T47D (cell line): Measurements from ENCODE around the gene SIRPD.

Source experiments
- DNase-seq, 2 experiments: peaks; one replicate each; pipeline versions ENCODE4 v3.0.0 to v3.0.0-alpha.2; 2011 to 2012; ENCODE audit warnings: low read depth in 1 of 2, low spot score in 1 of 2
- JUND ChIP-seq: IDR thresholded peaks from 2 replicates; pipeline ENCODE4 v1.6.1; 2012; ENCODE audit warnings: low read depth
- in situ Hi-C: cut with HindIII; loops from 2 replicates; pipeline ENCODE4 v1.10.0; 2016; ENCODE audit warnings: low sequenced_read_pairs, low pct_unique_long_range_greater_than_20kb

Gene SIRPD

DNA sequence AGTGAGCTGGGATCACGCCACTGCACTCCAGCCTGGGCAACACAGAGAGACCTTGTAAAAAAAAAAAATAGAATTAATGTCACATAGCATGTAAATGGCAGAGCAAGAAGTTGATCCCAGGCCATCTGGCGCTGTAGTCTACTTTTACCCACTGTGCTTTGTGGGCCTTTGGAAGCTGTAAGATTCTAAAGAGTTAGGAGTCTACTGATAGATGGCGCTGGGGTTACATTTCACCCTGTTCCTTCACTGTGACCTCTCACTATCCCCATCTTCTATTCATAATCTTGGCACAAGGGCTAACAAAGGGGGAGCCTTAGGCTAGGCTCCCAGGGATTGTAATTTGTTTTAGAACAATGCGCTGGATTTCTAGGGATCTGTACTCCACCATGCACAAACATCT lies 24.4 kb downstream of the SIRPD start:
- TF ChIP-seq JUND: no peak
- in situ Hi-C loops: no loop called here

GRCh38 chr20:1528811-1529210 lies 28.7 kb downstream of the SIRPD start:
- in situ Hi-C loops: no loop called here
- no peak for TF ChIP-seq JUND
- DNase-seq: no peak

More for the DNA sequence above, 24.4 kb downstream of the SIRPD start:
- no peak for DNase-seq

DNA sequence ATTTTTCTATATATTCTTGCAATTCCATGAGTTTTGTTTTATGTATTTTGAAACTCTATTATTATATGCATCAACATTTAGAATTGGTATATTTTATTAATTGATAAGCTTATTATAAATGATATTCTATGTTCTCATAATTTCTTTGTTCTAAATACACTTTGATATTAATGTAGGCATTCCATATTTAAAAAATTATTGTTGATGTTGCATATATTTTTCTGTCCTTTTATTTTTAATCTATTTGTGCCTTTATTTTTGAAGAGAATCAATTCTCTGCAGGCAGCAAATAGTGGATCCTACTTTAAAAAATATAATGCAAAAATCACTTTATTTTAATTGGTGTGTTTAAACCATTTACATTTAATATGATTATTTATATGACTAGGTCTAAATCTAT lies 29.6 kb downstream of the SIRPD start:
- in situ Hi-C loops: no loop called here
- no peak for DNase-seq
- no peak for TF ChIP-seq JUND

- DNase-seq: no peak
- TF ChIP-seq JUND: no peak
- in situ Hi-C loops: no loop called here
Measured at GRCh38 chr20:1526896-1527295, 30.6 kb downstream of the SIRPD start.

GRCh38 chr20:1526310-1526709 lies 31.2 kb downstream of the SIRPD start:
- no peak for DNase-seq
- in situ Hi-C loops: no loop called here
- TF ChIP-seq JUND: no peak

DNA sequence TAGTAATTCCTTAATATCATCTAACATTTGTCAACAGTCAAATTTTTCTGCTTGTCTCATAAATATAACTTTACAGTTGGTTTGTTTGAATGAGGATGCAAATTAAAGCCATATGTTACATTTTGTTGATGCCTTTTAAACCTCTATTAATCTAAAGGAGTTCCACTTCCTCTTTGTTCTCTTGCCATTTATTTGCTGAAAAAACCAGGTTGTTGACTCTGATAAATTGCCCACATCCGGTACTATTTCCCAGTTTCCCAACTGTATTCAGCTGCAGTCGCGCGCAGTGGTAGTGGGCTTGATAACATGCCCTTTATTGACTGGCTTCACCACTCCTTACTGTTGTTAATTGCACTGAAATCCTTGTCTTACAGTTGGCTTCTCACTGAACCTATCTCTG lies 33.5 kb downstream of the SIRPD start:
- in situ Hi-C loops: no loop called here
- TF ChIP-seq JUND: no peak
- no peak for DNase-seq

- in situ Hi-C loops: no loop called here
- no peak for DNase-seq
- TF ChIP-seq JUND: no peak
Measured at GRCh38 chr20:1517010-1517409, 40.5 kb downstream of the SIRPD start.

- in situ Hi-C loops: no loop called here
- no peak for DNase-seq
Measured at GRCh38 chr20:1513801-1514200, 43.7 kb downstream of the SIRPD start.

DNA sequence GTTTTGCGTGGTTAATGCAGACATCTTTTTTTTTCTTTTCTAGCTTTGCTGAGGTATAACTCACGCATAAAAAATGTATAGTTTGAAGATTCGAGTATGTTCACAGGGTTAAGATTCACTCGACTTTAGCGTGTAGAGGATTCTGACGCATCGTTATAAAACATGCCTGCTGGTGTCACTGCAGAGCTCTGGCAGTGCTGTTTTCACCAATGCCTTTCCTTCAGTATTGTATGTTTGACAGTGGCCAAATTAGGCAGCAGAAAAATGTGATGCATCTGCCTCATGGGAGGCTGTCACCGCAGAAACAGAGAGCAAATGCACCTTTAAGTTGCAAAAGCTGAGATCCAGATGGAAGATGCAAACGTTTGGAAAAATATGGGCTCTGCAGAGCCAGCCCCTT lies 48.3 kb downstream of the SIRPD start:
- no peak for TF ChIP-seq JUND
- DNase-seq: peak; percentile 17 to 55
- in situ Hi-C loops: no loop called here

More at GRCh38 chr20:1513801-1514200, 43.7 kb downstream of the SIRPD start:
- TF ChIP-seq JUND: no peak

DNA sequence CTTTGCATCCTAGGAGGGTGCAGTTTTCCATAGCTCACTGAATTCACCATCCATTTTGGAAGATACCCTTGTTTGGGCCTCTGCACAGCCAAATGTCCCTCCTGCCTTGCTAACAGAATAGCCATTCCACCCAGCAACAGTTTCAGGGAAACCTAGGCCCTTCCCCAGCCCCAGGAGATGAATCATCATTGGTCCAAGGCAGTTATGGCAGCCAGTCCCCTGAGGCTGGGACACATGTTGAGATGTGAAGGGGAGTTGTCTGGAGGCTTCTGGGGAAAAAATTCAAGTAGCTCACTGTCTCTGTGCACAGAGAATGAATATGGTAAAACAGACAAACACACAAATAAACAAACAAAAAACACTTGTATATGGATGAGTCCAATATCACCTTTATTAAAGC lies 48.9 kb downstream of the SIRPD start:
- DNase-seq: no peak
- TF ChIP-seq JUND: no peak
- in situ Hi-C loops: no loop called here

DNA sequence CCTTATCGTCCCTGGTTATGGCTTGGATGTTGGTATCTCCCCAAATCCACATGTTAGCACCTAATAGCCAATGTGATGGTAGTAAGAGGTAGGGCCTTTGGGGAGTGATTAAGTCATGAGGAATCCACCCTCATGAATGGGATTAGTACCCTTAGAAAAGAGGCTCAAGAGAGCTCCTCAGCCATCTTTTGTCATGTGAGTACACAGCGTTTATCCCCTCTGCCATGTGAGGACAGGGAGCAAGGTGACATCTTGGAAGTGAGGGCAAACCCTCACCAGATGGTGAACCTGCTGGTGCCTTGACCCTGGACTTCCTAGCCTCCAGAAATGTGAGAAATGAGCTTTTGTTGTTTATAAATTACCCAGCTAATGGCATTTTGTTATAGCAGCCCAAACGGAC lies 50.2 kb downstream of the SIRPD start:
- in situ Hi-C loops: no loop called here
- DNase-seq: no peak
- no peak for TF ChIP-seq JUND

DNA sequence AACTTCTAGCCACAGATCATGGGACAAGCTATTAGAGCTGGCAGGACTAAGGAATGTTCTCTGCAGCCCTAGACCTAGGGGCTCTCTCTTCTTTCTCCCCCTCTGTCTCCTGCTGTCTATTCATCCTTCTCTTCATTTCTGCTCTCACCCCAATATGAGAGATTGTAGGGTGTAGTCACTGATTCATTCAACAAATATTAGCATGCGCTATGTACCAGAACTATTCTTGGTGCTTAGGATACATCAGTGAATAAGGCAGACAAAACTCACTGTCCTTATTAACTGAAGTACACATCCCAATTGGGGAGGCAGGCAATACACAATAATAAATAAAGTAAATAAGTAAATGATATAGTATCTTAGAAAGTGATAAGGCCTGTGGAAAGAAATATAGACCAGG lies 51.6 kb downstream of the SIRPD start:
- no peak for TF ChIP-seq JUND
- in situ Hi-C loops: no loop called here
- no peak for DNase-seq

DNA sequence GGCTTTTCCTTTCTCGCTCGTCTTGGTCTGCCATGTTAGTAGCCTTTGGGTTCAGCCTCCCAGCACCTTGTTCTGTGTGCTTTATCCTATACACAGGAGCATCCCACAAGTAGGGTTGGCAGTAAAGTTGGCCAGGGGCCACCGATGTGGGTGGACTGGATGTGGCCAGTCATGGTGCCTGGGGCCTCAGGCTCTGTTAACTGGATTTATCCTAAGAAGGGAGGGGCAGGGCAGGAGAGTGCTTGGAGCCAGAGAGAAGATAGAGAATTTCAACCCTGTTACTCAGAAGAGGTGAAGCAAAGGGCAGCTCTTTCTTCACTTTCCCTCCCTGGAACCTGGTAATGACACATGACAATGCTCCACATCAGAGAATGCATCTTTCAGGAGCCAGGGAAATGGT lies 52.1 kb downstream of the SIRPD start:
- TF ChIP-seq JUND: no peak
- DNase-seq: no peak
- in situ Hi-C loops: no loop called here

GRCh38 chr20:1503564-1504227 lies 53.8 kb downstream of the SIRPD start:
- in situ Hi-C loops: no loop called here
- TF ChIP-seq JUND: no peak
- peak; percentile 56 to 86 for DNase-seq
